HFFc6 (cell line): Measurements from ENCODE around the gene DAPK1. TPM values are rescaled to one million over a fixed set of nuclear protein-coding genes. Genes with fewer than 3 reads are reported as not detected.
A peak's percentile ranks its signal among the peaks of the same experiment; 100 is the strongest.

ENCODE experiments used
- DNase-seq: peaks from one replicate; pipeline ENCODE4 v3.0.0-alpha.2; 2018
- H3K27ac Mint-ChIP-seq: 2 replicates; pipeline ENCODE4 v1.8.0; 2020; ENCODE audit warnings: mild to moderate bottlenecking, mixed read lengths
- H3K27me3 Mint-ChIP-seq: 2 replicates; pipeline ENCODE4 v1.8.0; 2021; ENCODE audit warnings: mild to moderate bottlenecking, moderate library complexity, mixed read lengths; ENCODE audit not compliant: insufficient read depth
- H3K36me3 Mint-ChIP-seq: 2 replicates; pipeline ENCODE4 v1.8.0; 2021; ENCODE audit warnings: low read depth, mixed read lengths
- H3K4me1 Mint-ChIP-seq: 2 replicates; pipeline ENCODE4 v1.8.0; 2020; ENCODE audit warnings: low read depth, mixed read lengths
- H3K4me3 Mint-ChIP-seq: 2 replicates; pipeline ENCODE4 v1.8.0; 2020; ENCODE audit warnings: mild to moderate bottlenecking, moderate library complexity, mixed read lengths
- H3K9me3 Mint-ChIP-seq: 2 replicates; pipeline ENCODE4 v1.8.0; 2020; ENCODE audit warnings: mild to moderate bottlenecking, mixed read lengths
- total RNA-seq, 6 experiments: library from RNA; stranded (reverse); fragmentation: NEBNext Ultra II Directional; extraction: Animal tissue kit (Norgen Biotek cat#: 25700); gene quantifications; 2 replicates in 1 of 6; 3 replicates in 5 of 6; pipeline ENCODE4 v1.2.3, GENCODE V29; 2021
- TF ChIP-seq, protein P1 (sequence below): fragments of 200-600 bp; sonication (generic); IDR thresholded peaks from 2 replicates; pipeline ENCODE4 v1.5.0; 2021; ENCODE audit warnings: antibody characterized with exemption, mild to moderate bottlenecking

The DAPK1 gene
- total RNA-seq, 6 experiments from 2014 or later, result 0.06 to 0.36 (median 0.18) TPM

DNA sequence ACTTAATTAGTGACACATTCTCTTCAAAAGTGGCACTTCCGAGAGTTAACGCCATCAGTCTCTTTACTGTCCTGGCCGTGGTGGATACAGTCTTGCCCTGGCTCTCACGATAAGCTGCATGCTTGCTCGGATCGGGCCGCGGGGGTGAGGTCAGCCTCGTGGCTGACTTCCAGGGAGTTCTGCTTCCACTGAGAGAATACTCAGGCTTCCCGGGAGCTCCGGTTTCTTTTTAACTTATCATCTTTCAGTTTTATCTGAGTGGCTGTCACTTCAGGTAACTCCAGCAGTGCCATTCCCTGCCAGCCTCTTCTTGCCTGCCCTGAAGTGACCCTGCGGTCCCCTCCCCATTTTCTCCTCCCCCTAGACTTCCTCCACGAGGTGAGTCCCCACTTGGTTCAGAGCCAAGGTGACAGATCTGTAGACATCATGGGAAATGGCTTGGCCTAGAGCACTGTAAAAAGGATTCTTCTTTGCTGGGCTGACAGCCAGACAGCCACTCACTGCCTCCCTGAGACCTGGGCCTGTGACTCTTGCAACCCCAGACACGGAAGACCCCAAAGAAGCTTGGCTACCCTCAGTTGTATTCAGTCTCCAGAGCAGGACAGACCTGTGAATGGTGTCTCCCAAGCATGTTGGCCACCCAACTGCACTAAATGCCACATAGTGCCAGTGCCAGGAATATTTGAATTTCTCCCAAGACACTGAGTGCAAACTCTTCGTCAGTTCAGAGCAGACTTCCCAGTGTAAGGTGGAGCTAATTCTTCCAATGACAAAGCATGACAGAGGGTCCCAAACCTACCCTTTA lies 95.1 kb downstream of the DAPK1 start:
- DNase-seq, result peak; percentile 37
- Mint-ChIP-seq H3K9me3 (no peaks in the 10 kb centered on the region), H3K36me3 (no peaks in the 10 kb centered on the region), H3K4me1 (peaks cover 6% of the 10 kb centered on the region), H3K4me3 (peak overlapping the region; percentile 60), H3K27me3 (peaks cover 9% of the 10 kb centered on the region), H3K27ac (peak overlapping the region; percentile 15; the same call in 1 of the 2 replicates)
- TF ChIP-seq, protein P1, sequence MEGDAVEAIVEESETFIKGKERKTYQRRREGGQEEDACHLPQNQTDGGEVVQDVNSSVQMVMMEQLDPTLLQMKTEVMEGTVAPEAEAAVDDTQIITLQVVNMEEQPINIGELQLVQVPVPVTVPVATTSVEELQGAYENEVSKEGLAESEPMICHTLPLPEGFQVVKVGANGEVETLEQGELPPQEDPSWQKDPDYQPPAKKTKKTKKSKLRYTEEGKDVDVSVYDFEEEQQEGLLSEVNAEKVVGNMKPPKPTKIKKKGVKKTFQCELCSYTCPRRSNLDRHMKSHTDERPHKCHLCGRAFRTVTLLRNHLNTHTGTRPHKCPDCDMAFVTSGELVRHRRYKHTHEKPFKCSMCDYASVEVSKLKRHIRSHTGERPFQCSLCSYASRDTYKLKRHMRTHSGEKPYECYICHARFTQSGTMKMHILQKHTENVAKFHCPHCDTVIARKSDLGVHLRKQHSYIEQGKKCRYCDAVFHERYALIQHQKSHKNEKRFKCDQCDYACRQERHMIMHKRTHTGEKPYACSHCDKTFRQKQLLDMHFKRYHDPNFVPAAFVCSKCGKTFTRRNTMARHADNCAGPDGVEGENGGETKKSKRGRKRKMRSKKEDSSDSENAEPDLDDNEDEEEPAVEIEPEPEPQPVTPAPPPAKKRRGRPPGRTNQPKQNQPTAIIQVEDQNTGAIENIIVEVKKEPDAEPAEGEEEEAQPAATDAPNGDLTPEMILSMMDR, result no peak

- no peaks in the 10 kb centered on the region for H3K36me3 Mint-ChIP-seq
- H3K27me3 Mint-ChIP-seq, result peaks cover 9% of the 10 kb centered on the region
- DNase-seq, result no peak
- H3K4me3 Mint-ChIP-seq, result no peak overlapping the region
- no peaks in the 10 kb centered on the region for H3K9me3 Mint-ChIP-seq
- TF ChIP-seq, protein P1, result no peak
- no peak overlapping the region for H3K27ac Mint-ChIP-seq
- H3K4me1 Mint-ChIP-seq, result peaks cover 6% of the 10 kb centered on the region
Observed at GRCh38 chr9:87593359-87593980, 95.8 kb downstream of the DAPK1 start.

DNA sequence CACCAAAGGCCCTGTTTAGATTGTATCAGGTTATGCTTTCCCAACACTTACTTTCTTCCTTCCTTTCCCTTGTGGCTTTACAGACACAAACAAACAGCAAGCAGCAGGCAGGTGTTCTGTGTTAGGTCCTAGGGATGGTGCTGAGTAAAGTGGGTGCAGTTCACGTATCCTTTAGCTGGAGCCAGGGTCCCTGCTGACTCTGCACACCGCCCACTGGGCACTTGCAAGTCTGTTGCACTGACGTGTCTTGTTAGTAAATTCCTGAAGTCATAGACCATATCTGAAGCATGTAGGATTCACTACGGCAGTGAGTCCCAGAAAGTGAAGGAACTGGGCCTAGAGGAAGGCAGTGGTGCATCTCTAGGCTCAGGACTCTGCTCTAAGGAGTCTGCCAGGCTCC lies 96.5 kb downstream of the DAPK1 start:
- H3K27ac Mint-ChIP-seq, result no peak overlapping the region
- no peak overlapping the region for H3K4me3 Mint-ChIP-seq
- no peaks in the 10 kb centered on the region for H3K9me3 Mint-ChIP-seq
- TF ChIP-seq, protein P1, result no peak
- peak; percentile 18 for DNase-seq
- peaks cover 6% of the 10 kb centered on the region for H3K4me1 Mint-ChIP-seq
- H3K36me3 Mint-ChIP-seq, result no peaks in the 10 kb centered on the region
- H3K27me3 Mint-ChIP-seq, result peaks cover 9% of the 10 kb centered on the region

DNA sequence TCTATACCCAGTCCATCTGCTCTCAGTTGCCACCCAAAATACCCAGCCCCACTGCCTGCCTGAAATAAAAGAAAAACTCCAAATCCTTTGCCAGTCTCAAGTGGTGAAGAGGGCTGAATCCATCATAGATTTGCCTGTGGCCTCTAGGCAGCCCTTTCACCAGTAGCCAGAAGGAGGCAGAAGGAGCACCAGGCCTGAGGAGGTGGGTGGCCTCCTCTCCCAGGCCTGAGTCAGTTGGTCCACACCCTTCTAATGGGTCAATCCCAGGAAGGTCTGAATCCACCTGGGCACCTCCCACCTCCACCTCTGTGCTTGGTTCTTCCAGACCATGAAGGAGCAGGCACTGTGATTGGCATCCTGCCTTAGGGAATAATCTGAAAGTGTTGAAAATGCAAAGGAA lies 97.0 kb downstream of the DAPK1 start:
- no peak overlapping the region for H3K4me3 Mint-ChIP-seq
- no peak overlapping the region for H3K27ac Mint-ChIP-seq
- TF ChIP-seq, protein P1, result no peak
- no peaks in the 10 kb centered on the region for H3K9me3 Mint-ChIP-seq
- peaks cover 9% of the 10 kb centered on the region for H3K4me1 Mint-ChIP-seq
- DNase-seq, result no peak
- peaks cover 9% of the 10 kb centered on the region for H3K27me3 Mint-ChIP-seq
- H3K36me3 Mint-ChIP-seq, result no peaks in the 10 kb centered on the region

DNA sequence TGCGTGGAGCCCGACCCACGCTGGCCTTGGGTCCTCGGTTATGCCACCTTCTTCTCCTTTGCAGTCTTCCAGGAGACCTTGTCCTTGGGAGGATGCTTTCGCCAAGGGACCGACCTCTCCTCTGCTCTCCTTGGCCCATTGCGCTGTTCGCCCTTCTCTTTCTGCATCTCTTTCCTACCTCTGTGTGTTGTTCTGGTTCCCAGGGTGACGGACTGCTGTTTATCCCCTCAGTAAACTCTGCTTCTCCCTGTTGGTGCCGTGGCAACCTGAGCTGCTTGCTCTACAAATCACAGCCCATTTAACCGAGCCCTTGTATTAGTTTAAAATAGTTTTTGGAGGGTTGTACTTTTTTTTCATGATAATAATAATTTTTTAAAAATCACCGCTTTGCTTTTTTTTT lies 97.9 kb downstream of the DAPK1 start:
- no peaks in the 10 kb centered on the region for H3K36me3 Mint-ChIP-seq
- peaks cover 9% of the 10 kb centered on the region for H3K27me3 Mint-ChIP-seq
- no peaks in the 10 kb centered on the region for H3K9me3 Mint-ChIP-seq
- TF ChIP-seq, protein P1, result no peak
- DNase-seq, result no peak
- peaks cover 16% of the 10 kb centered on the region for H3K4me1 Mint-ChIP-seq
- H3K27ac Mint-ChIP-seq, result no peak overlapping the region
- H3K4me3 Mint-ChIP-seq, result no peak overlapping the region
